AG04449 (cell line): ENCODE data around the gene TOX2.

ENCODE experiments used
- CTCF ChIA-PET: fragments of 350-600 bp; formaldehyde crosslinking; extraction: SDS; loops from one replicate; lab custom pipeline; 2021; ENCODE audit warnings: antibody characterized with exemption; lab: Yijun Ruan, JAX
- POLR2A ChIA-PET: fragments of 400-600, 350-600 bp; formaldehyde crosslinking; extraction: SDS; loops from one replicate; lab custom pipeline; 2020; ENCODE audit warnings: antibody characterized with exemption, inconsistent platforms; lab: Yijun Ruan, JAX
- DNase-seq: peaks from one replicate; pipeline ENCODE4 v3.0.0-alpha.2; 2010; ENCODE audit warnings: low read depth, low spot score
- H3K4me3 ChIP-seq: 2 replicates; pipeline ENCODE4 v1.5.1; 2011; ENCODE audit warnings: low read depth, mild to moderate bottlenecking, control low read depth, low read length
- CTCF ChIP-seq: IDR thresholded peaks from one replicate; pipeline ENCODE4 v1.5.1; 2011; ENCODE audit warnings: mild to moderate bottlenecking, moderate library complexity, low read length, control low read depth, inconsistent platforms; ENCODE audit not compliant: insufficient read depth; ENCODE audit errors: missing control alignments

TOX2 gene

DNA sequence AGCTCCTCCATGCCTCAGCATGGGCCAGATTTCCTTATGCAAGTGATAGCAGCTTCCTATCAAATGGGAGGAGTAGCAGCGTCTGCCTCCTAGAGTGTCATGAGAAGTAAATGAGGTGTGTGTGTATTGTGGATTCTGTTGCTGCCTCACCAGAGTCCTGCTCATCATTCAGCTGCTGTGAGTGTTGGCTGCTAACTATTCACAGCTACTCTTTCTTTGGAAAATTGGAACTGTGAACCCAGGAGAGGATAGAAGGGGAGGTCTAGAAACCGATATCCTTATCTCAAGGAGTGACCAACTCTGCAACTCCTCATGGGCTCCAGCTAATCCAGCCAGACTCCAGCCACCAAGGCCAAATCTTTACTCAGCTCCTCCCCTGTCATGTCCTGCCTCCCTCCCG lies 63.3 kb downstream of the TOX2 start:
- no peak for DNase-seq
- ChIA-PET CTCF (interaction anchor here (1.4 kb wide), 1 partner anchor 227 kb away, joined by 6 read pairs; no protein-coding TSS in a partner anchor), POLR2A (interaction anchor here (0.7 kb wide), 1 partner anchor 133 kb away, joined by 3 read pairs; no protein-coding TSS in a partner anchor)
- TF ChIP-seq CTCF = no peak
- no peak overlapping the region for H3K4me3 ChIP-seq

- H3K4me3 ChIP-seq = no peak overlapping the region
- DNase-seq = no peak
- ChIA-PET POLR2A (no interaction called here), CTCF (interaction anchor here (0.8 to 1.4 kb wide), 4 partner anchors 9 to 230 kb away, joined by 3 to 5 read pairs (median 4); no protein-coding TSS in a partner anchor)
- TF ChIP-seq CTCF = no peak
Observed at GRCh38 chr20:43979576-43980105, 65.0 kb downstream of the TOX2 start.

DNA sequence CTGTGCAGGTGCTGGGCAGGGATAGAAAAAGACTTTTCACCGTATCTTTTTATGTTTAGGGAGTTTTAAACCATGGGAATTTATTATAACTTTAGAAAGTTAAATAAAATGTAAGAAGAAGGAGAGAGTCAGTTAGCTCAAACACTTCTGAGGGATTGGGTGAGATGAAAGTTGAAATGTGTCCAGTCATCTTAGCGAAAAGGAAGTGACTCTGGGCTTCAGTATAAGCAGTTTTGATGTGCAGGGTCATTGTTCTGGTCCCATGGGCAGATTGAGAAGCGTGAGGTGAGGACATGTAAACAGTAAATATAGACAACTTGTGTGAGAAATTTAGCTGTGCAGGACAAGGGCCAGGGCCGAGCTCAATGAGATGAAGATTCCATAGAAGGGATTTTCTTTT lies 66.9 kb downstream of the TOX2 start:
- no peak overlapping the region for H3K4me3 ChIP-seq
- CTCF ChIA-PET = no interaction called here
- POLR2A ChIA-PET = no interaction called here
- DNase-seq = no peak
- TF ChIP-seq CTCF = no peak

DNA sequence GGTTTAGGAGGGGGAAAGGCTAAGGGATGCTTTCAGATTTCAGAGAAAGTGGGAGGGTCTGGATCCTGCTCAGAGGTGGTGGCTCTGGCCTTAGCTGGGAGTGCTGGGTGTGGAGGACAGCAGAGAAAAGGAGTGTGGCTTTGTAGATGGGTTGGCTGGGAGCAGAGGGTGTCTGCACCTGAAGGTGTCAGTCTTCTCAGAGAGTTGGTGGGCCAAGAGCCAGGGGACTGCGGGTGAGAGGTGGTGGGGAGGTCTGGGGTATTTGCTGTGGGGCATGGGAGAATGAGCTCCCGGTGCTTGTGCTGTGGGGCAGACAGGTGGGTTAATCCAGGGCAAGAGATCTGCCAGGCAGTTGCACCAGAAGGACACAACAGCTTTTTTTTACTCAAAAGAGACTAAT lies 67.4 kb downstream of the TOX2 start:
- no peak for DNase-seq
- TF ChIP-seq CTCF = no peak
- H3K4me3 ChIP-seq = no peak overlapping the region
- ChIA-PET POLR2A (no interaction called here), CTCF (no interaction called here)

DNA sequence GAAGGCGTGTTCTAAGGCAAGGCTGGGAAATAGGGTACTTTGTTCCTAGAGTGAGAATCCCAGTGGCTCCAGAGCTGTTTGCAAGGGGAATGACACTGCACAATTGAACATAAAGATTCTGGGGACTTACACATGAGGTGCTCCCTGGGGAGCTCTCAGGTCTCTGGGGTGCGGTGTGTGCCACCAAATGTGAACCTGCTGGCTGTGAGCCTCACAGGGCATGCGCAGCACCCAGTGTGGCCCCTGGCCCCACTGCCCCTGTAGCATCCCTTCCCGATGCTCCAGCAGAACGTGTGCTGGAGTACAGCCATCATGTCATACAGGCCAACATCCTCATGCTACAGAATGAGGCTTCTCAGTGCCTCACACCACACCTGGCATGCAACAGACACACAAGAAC lies 68.2 kb downstream of the TOX2 start:
- ChIA-PET POLR2A (no interaction called here), CTCF (interaction anchor here (0.6 to 1.1 kb wide), 3 partner anchors 10 to 233 kb away, joined by 3 to 4 read pairs (median 3); no protein-coding TSS in a partner anchor)
- no peak overlapping the region for H3K4me3 ChIP-seq
- no peak for TF ChIP-seq CTCF
- no peak for DNase-seq

DNA sequence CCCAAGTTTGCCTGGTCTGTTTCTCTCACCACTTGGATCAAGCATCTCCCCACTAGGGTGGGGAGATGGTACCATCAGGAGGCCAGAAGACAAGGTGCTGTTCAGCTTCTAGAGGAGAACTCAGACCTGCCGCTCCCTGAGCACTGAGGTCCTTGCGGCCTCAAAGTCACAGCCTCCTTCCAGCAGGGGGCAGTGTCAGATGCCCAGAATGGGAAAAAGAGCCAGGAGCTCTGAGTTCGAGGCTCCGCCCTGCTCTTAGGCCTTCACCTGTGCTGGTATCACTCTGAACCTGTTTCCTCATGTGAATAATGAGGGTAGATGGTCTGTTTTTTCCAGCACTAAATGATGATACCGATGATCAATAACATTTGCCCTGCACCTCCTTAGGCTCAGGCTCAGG lies 68.7 kb downstream of the TOX2 start:
- CTCF ChIA-PET = interaction anchor here (0.7 to 2.4 kb wide), 7 partner anchors 8 to 318 kb away, joined by 3 to 5 read pairs (median 4); no protein-coding TSS in a partner anchor
- POLR2A ChIA-PET = no interaction called here
- no peak for DNase-seq
- H3K4me3 ChIP-seq = no peak overlapping the region
- TF ChIP-seq CTCF = peak; percentile 6
